ENCODE results near the gene NUDT4. TPM values are rescaled to one million over a fixed set of nuclear protein-coding genes. Genes with fewer than 3 reads are reported as not detected.
"Not testable (repeated sequence)": the region's sequence is repeated elsewhere in the genome, so short reads cannot be mapped to it uniquely, and the experiment has no call there.

NUDT4 gene
- total and polyA plus RNA-seq, 10 of the 15 experiments (the other 5 are each of a cell fraction or from before 2014, with no cell fraction given): 26.6 to 91.6 (median 63.1) TPM

GRCh38 chr12:93408813-93409212 lies 31.1 kb downstream of the NUDT4 start (continued):
- no peak for TF ChIP-seq ZBTB40 (IDR thresholded peaks at IDR 0.05; ENCODE audit: borderline replicate concordance)

GRCh38 chr12:93409343-93410187 lies 31.8 kb downstream of the NUDT4 start:
- H3K9ac ChIP-seq (ENCODE audit: control insufficient read depth, insufficient read depth, low read length); ATAC-seq; FAIRE-seq; H2AFZ ChIP-seq (ENCODE audit: control insufficient read depth, low read depth, low read length); H4K20me1 ChIP-seq (ENCODE audit: control insufficient read depth, insufficient read depth); intact Hi-C loops (cut with micrococcal nuclease; ENCODE audit: unreplicated experiment); H3K27me3 ChIP-seq (replicated peaks in 1 of 2; ENCODE audit: control insufficient read depth in 2 of 2, insufficient read depth in 2 of 2, low read length in 1 of 2); H3K4me1 ChIP-seq (ENCODE audit: control insufficient read depth, insufficient read depth, low read length); H3K4me2 ChIP-seq (ENCODE audit: control insufficient read depth, insufficient read depth); H3K27ac ChIP-seq (ENCODE audit: control insufficient read depth, insufficient read depth); DNase-seq (ENCODE audit: low read depth, low spot score); H3K4me3 ChIP-seq; H3K9me3 ChIP-seq (replicated peaks; ENCODE audit: control insufficient read depth, insufficient read depth, low read length): not testable (repeated sequence)
- peaks cover 27% of the 10 kb centered on the region for H3K79me2 ChIP-seq (ENCODE audit: control insufficient read depth, insufficient read depth, low read length)
- CTCF ChIA-PET: interaction anchor here (1.0 to 8.9 kb wide), 10 partner anchors 11 to 693 kb away, joined by 3 to 77 read pairs (median 4); no protein-coding TSS in a partner anchor
- TSS peak; percentile 49 for BruUV-seq (replicated peaks)
- H3K36me3 ChIP-seq (ENCODE audit: control insufficient read depth in 2 of 2, insufficient read depth in 2 of 2, low read length in 1 of 2): peaks cover 1 to 19% of the 10 kb centered on the region in 2 experiments; a peak in 3 of 4 replicates
- RAD21 ChIA-PET (ENCODE audit: unreplicated experiment): interaction anchor here (1.2 to 2.5 kb wide), 4 partner anchors 11 to 383 kb away, joined by 3 to 21 read pairs (median 7); no protein-coding TSS in a partner anchor
- SMC1A ChIA-PET (ENCODE audit: uncharacterized antibody, unreplicated experiment): interaction anchor here (1.3 to 4.7 kb wide), 4 partner anchors 12 to 422 kb away, joined by 4 to 39 read pairs (median 7); no protein-coding TSS in a partner anchor
- 72% methylated on average over 4 of the region's 4 CpGs for WGBS (ENCODE audit: insufficient coverage, insufficient replicate concordance, low lambda C conversion rate, missing lambda C conversion rate)
- POLR2A ChIA-PET: interaction anchor here (0.5 to 1.7 kb wide), 2 partner anchors 10 to 406 kb away, joined by 3 to 7 read pairs; no protein-coding TSS in a partner anchor
- in situ Hi-C loops (cut with MboI): loop anchor here (5.0 kb wide), 1 partner anchor 627 kb away; no protein-coding TSS in a partner anchor

- SMC1A ChIA-PET (ENCODE audit: uncharacterized antibody, unreplicated experiment): interaction anchor here (0.6 to 4.7 kb wide), 12 partner anchors 10 to 626 kb away, joined by 3 to 39 read pairs (median 3); no protein-coding TSS in a partner anchor
- ATAC-seq; FAIRE-seq; in situ Hi-C loops (cut with MboI); H3K4me3 ChIP-seq; H3K27ac ChIP-seq (ENCODE audit: control insufficient read depth, insufficient read depth); H3K9me3 ChIP-seq (replicated peaks; ENCODE audit: control insufficient read depth, insufficient read depth, low read length); H3K9ac ChIP-seq (ENCODE audit: control insufficient read depth, insufficient read depth, low read length); BruUV-seq (replicated peaks); H2AFZ ChIP-seq (ENCODE audit: control insufficient read depth, low read depth, low read length); H4K20me1 ChIP-seq (ENCODE audit: control insufficient read depth, insufficient read depth); intact Hi-C loops (cut with micrococcal nuclease; ENCODE audit: unreplicated experiment); H3K4me2 ChIP-seq (ENCODE audit: control insufficient read depth, insufficient read depth); DNase-seq (ENCODE audit: low read depth, low spot score); H3K27me3 ChIP-seq (replicated peaks in 1 of 2; ENCODE audit: control insufficient read depth in 2 of 2, insufficient read depth in 2 of 2, low read length in 1 of 2): not testable (repeated sequence)
- H3K4me1 ChIP-seq (ENCODE audit: control insufficient read depth, insufficient read depth, low read length): peaks cover 14% of the 10 kb centered on the region
- RAD21 ChIA-PET (ENCODE audit: unreplicated experiment): interaction anchor here (0.7 to 2.5 kb wide), 5 partner anchors 9 to 692 kb away, joined by 3 to 21 read pairs (median 4); partner anchors contain the start of gene MRPL42
- CTCF ChIA-PET: interaction anchor here (0.5 to 8.9 kb wide), 10 partner anchors 8 to 692 kb away, joined by 3 to 77 read pairs (median 4); no protein-coding TSS in a partner anchor
- H3K79me2 ChIP-seq (ENCODE audit: control insufficient read depth, insufficient read depth, low read length): peaks cover 42% of the 10 kb centered on the region
- H3K36me3 ChIP-seq (ENCODE audit: control insufficient read depth in 2 of 2, insufficient read depth in 2 of 2, low read length in 1 of 2): peaks cover 1 to 16% of the 10 kb centered on the region in 2 experiments; a peak in 2 of 4 replicates
- POLR2A ChIA-PET: interaction anchor here (0.9 kb wide), 2 partner anchors 26 to 424 kb away, joined by 3 read pairs; no protein-coding TSS in a partner anchor
- 41% methylated on average over 6 of the region's 6 CpGs for WGBS (ENCODE audit: insufficient coverage, insufficient replicate concordance, low lambda C conversion rate, missing lambda C conversion rate)
Measured at GRCh38 chr12:93411060-93411459, 33.3 kb downstream of the NUDT4 start.

Measured in GM12878 (cell line).